Bronchial epithelial cell (primary cell): ENCODE measurements around the gene PROCR. TPM values are rescaled to one million over a fixed set of nuclear protein-coding genes. Genes with fewer than 3 reads are reported as not detected.

Source experiments
- DNase-seq: peaks from one replicate; pipeline ENCODE4 v3.0.0-alpha.2; 2010; ENCODE audit warnings: low read depth
- FAIRE-seq: peaks from 2 replicates; lab custom pipeline; 2011; peaks lifted over from hg19 to GRCh38; lab: Jason Lieb, UNC
- H3K27me3 ChIP-seq: 2 replicates; pipeline ENCODE4 v1.5.1; 2011; ENCODE audit warnings: low read length; ENCODE audit not compliant: control insufficient read depth, insufficient read depth
- H3K36me3 ChIP-seq: 2 replicates; pipeline ENCODE4 v1.5.1; 2011; ENCODE audit warnings: low read length; ENCODE audit not compliant: control insufficient read depth, insufficient read depth
- H3K4me3 ChIP-seq: 2 replicates; pipeline ENCODE4 v1.5.1; 2011; ENCODE audit warnings: mild to moderate bottlenecking, low read depth, low read length, control low read depth
- CTCF ChIP-seq: IDR thresholded peaks from 2 replicates; pipeline ENCODE4 v1.5.1; 2011; ENCODE audit warnings: mild to moderate bottlenecking, moderate library complexity, low read length, control low read depth, inconsistent platforms; ENCODE audit not compliant: insufficient read depth, severe bottlenecking
- total RNA-seq: library from RNA; depleted of rRNA; stranded (reverse); fragments of >200 nt; gene quantifications from 2 replicates; pipeline ENCODE4 v1.2.1, GENCODE V29; 2014

PROCR gene
- total RNA-seq, 1 donor from 2014 or later, result 127 TPM

- FAIRE-seq (no peak), DNase-seq (no peak)
- Histone ChIP-seq H3K27me3 (no peaks in the 10 kb centered on the region), H3K36me3 (peaks cover 7% of the 10 kb centered on the region), H3K4me3 (no peak overlapping the region)
- TF ChIP-seq CTCF, result no peak
Observed at GRCh38 chr20:35133031-35133430, 38.8 kb upstream of the PROCR start.

- DNase-seq (no peak), FAIRE-seq (no peak)
- TF ChIP-seq CTCF, result no peak
- Histone ChIP-seq H3K27me3 (no peaks in the 10 kb centered on the region), H3K4me3 (no peak overlapping the region), H3K36me3 (peaks cover 6% of the 10 kb centered on the region)
Observed at GRCh38 chr20:35133735-35134134, 38.1 kb upstream of the PROCR start.

- TF ChIP-seq CTCF, result no peak
- DNase-seq (no peak), FAIRE-seq (no peak)
- H3K4me3 ChIP-seq, result no peak overlapping the region
- peaks cover 6% of the 10 kb centered on the region for H3K36me3 ChIP-seq
- no peaks in the 10 kb centered on the region for H3K27me3 ChIP-seq
Observed at GRCh38 chr20:35134472-35134871, 37.4 kb upstream of the PROCR start.

- FAIRE-seq, result no peak
- no peak for TF ChIP-seq CTCF
- no peak for DNase-seq
- Histone ChIP-seq H3K4me3 (no peak overlapping the region), H3K36me3 (peaks cover 6% of the 10 kb centered on the region), H3K27me3 (no peaks in the 10 kb centered on the region)
Observed at GRCh38 chr20:35134880-35135279, 37.0 kb upstream of the PROCR start.

GRCh38 chr20:35135867-35136586 lies 35.8 kb upstream of the PROCR start:
- H3K27me3 ChIP-seq, result no peaks in the 10 kb centered on the region
- peaks cover 9% of the 10 kb centered on the region for H3K36me3 ChIP-seq
- no peak for DNase-seq
- TF ChIP-seq CTCF, result no peak
- H3K4me3 ChIP-seq, result no peak overlapping the region
- no peak for FAIRE-seq

- Histone ChIP-seq H3K4me3 (no peak overlapping the region), H3K27me3 (no peaks in the 10 kb centered on the region), H3K36me3 (peaks cover 12% of the 10 kb centered on the region)
- TF ChIP-seq CTCF, result no peak
- DNase-seq (no peak), FAIRE-seq (no peak)
Observed at GRCh38 chr20:35144694-35145093, 27.2 kb upstream of the PROCR start.
